ENCODE measurements around the gene SIRT3. TPM values are rescaled to one million over a fixed set of nuclear protein-coding genes. Genes with fewer than 3 reads are reported as not detected.

Gene SIRT3
- total and polyA plus RNA-seq, 4 donors = 14.6 to 21.2 (median 16.4) TPM

- Histone ChIP-seq H3K36me3 (ENCODE audit: control insufficient read depth in 4 of 4, insufficient read depth in 4 of 4, low read length in 4 of 4) (peaks cover 11 to 52% (median 47%) of the 10 kb centered on the region in 4 donors), H3K4me3 (no peak overlapping the region), H3K4me1 (ENCODE audit: control insufficient read depth in 5 of 5, insufficient read depth in 5 of 5, low read length in 5 of 5) (peaks cover 0 to 18% (median 10%) of the 10 kb centered on the region in 5 donors), H3K27me3 (ENCODE audit: control insufficient read depth in 3 of 3, insufficient read depth in 3 of 3, low read length in 2 of 3) (no peaks in the 10 kb centered on the region), H3K27ac (ENCODE audit: low read depth in 1 of 2, low read length in 1 of 2) (no peak overlapping the region), H3K9ac (ENCODE audit: insufficient read depth in 1 of 2, low read length in 2 of 2) (no peak overlapping the region), H3K9me3 (ENCODE audit: control insufficient read depth in 4 of 4, insufficient read depth in 3 of 4, low read length in 3 of 4) (no peaks in the 10 kb centered on the region)
- ATAC-seq (ENCODE audit: insufficient read depth, low FRiP score) (no peak), DNase-seq (no peak)
- 94 to 96% methylated on average over 9 of the region's 9 CpGs for WGBS, 2 donors
- TF ChIP-seq CTCF (IDR thresholded peaks at IDR 0.05; ENCODE audit: control extremely low read depth, extremely low read depth) = no peak
Observed at GRCh38 chr11:211741-212140, 24.4 kb downstream of the SIRT3 start.

- 70 to 74% methylated on average over 5 of the region's 5 CpGs for WGBS, 2 donors
- ATAC-seq (ENCODE audit: insufficient read depth, low FRiP score) (no peak), DNase-seq (no peak)
- no peak overlapping the region for H3K4me3 ChIP-seq
- no peaks in the 10 kb centered on the region for H3K27me3 ChIP-seq (ENCODE audit: control insufficient read depth in 3 of 3, insufficient read depth in 3 of 3, low read length in 2 of 3)
- peaks cover 11 to 50% (median 47%) of the 10 kb centered on the region in 4 donors for H3K36me3 ChIP-seq (ENCODE audit: control insufficient read depth in 4 of 4, insufficient read depth in 4 of 4, low read length in 4 of 4)
- H3K9me3 ChIP-seq (ENCODE audit: control insufficient read depth in 4 of 4, insufficient read depth in 3 of 4, low read length in 3 of 4) = no peaks in the 10 kb centered on the region
- H3K9ac ChIP-seq (ENCODE audit: insufficient read depth in 1 of 2, low read length in 2 of 2) = no peak overlapping the region
- peaks cover 0 to 21% (median 11%) of the 10 kb centered on the region in 5 donors for H3K4me1 ChIP-seq (ENCODE audit: control insufficient read depth in 5 of 5, insufficient read depth in 5 of 5, low read length in 5 of 5)
- no peak overlapping the region for H3K27ac ChIP-seq (ENCODE audit: low read depth in 1 of 2, low read length in 1 of 2)
- TF ChIP-seq CTCF (IDR thresholded peaks at IDR 0.05; ENCODE audit: control extremely low read depth, extremely low read depth) = no peak
Observed at GRCh38 chr11:211295-211694, 24.8 kb downstream of the SIRT3 start.

GRCh38 chr11:210803-211180 lies 25.4 kb downstream of the SIRT3 start:
- no peak overlapping the region for H3K4me3 ChIP-seq
- no peak for DNase-seq
- H3K27ac ChIP-seq (ENCODE audit: low read depth in 1 of 2, low read length in 1 of 2) = peak overlapping the region in 1 of 2 donors; percentile 29

More at GRCh38 chr11:210803-211180, 25.4 kb downstream of the SIRT3 start:
- H3K36me3 ChIP-seq (ENCODE audit: control insufficient read depth in 4 of 4, insufficient read depth in 4 of 4, low read length in 4 of 4) = peaks cover 11 to 45% (median 45%) of the 10 kb centered on the region in 4 donors
- TF ChIP-seq CTCF (IDR thresholded peaks at IDR 0.05; ENCODE audit: control extremely low read depth, extremely low read depth) = no peak
- no peaks in the 10 kb centered on the region for H3K27me3 ChIP-seq (ENCODE audit: control insufficient read depth in 3 of 3, insufficient read depth in 3 of 3, low read length in 2 of 3)
- H3K9ac ChIP-seq (ENCODE audit: insufficient read depth in 1 of 2, low read length in 2 of 2) = no peak overlapping the region
- WGBS, 2 donors = 91 to 93% methylated on average over 5 of the region's 5 CpGs
- ATAC-seq (ENCODE audit: insufficient read depth, low FRiP score) = no peak
- no peaks in the 10 kb centered on the region for H3K9me3 ChIP-seq (ENCODE audit: control insufficient read depth in 4 of 4, insufficient read depth in 3 of 4, low read length in 3 of 4)
- H3K4me1 ChIP-seq (ENCODE audit: control insufficient read depth in 5 of 5, insufficient read depth in 5 of 5, low read length in 5 of 5) = peaks cover 0 to 26% (median 15%) of the 10 kb centered on the region in 5 donors

Data from lung (tissue), 12 donors.